B cell (primary cell): ENCODE results near the gene KRTAP5-7.

Experiments used
- EZH2 ChIP-seq: IDR thresholded peaks from 2 replicates; pipeline ENCODE4 v1.6.1; 2012; ENCODE audit warnings: borderline replicate concordance, low read depth, mild to moderate bottlenecking, moderate library complexity, low read length; ENCODE audit not compliant: insufficient read depth, poor library complexity, severe bottlenecking
- TF ChIP-seq, protein P1 (sequence below): fragments of 200-600 bp; IDR thresholded peaks from one replicate; pipeline ENCODE4 v1.8.0; 2022; ENCODE audit warnings: antibody characterized with exemption, mild to moderate bottlenecking

DNA sequence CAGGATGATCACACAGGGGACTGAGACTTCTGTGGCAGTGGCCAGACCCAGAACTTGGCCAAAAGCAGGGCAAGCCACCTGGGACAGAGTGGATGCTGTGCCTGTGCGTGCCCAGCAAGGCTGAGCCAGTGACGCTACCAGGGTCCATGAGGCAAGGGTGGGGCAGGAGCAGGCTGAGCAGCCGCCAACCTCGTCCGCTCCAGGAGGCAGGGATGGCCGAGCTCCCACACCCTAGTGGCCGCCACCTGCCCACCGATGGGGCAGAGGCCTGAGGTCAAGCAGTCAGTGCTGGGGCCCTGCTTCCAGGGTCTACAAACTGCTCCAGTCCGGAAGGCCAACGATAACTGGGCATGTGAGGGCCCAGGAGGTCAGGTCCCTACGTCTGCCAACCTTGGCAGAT is 28.4 kb downstream of the KRTAP5-7 start:
- TF ChIP-seq EZH2, result no peak
- TF ChIP-seq, protein P1, sequence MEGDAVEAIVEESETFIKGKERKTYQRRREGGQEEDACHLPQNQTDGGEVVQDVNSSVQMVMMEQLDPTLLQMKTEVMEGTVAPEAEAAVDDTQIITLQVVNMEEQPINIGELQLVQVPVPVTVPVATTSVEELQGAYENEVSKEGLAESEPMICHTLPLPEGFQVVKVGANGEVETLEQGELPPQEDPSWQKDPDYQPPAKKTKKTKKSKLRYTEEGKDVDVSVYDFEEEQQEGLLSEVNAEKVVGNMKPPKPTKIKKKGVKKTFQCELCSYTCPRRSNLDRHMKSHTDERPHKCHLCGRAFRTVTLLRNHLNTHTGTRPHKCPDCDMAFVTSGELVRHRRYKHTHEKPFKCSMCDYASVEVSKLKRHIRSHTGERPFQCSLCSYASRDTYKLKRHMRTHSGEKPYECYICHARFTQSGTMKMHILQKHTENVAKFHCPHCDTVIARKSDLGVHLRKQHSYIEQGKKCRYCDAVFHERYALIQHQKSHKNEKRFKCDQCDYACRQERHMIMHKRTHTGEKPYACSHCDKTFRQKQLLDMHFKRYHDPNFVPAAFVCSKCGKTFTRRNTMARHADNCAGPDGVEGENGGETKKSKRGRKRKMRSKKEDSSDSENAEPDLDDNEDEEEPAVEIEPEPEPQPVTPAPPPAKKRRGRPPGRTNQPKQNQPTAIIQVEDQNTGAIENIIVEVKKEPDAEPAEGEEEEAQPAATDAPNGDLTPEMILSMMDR, result no peak
